Neural cell (in vitro differentiated cells): ENCODE data around the gene SPARCL1. TPM values are rescaled to one million over a fixed set of nuclear protein-coding genes. Genes with fewer than 3 reads are reported as not detected.

ENCODE experiments used
- H2AFZ ChIP-seq: fragments of 200-600, 300-800 bp; sonication (generic), shearing (Covaris generic); 2 replicates; pipeline ENCODE4 v1.6.0; 2014; ENCODE audit warnings: low read depth, mild to moderate bottlenecking, antibody characterized with exemption, low read length, moderate library complexity
- H3F3A ChIP-seq: fragments of 200-600 bp; shearing (Covaris generic); 2 replicates; pipeline ENCODE4 v1.6.1; 2016; ENCODE audit warnings: mild to moderate bottlenecking, moderate library complexity, mixed read lengths, antibody characterized with exemption, low read length; ENCODE audit not compliant: insufficient read depth, poor library complexity, severe bottlenecking
- H3K27ac ChIP-seq: fragments of 200-600, 300-800 bp; sonication (generic), shearing (Covaris generic); 2 replicates; pipeline ENCODE4 v1.5.1; 2014; ENCODE audit warnings: mild to moderate bottlenecking, low read length, moderate library complexity
- H3K27me3 ChIP-seq: fragments of 300-800, 200-600 bp; sonication (generic), shearing (Covaris generic); 2 replicates; pipeline ENCODE4 v1.6.0; 2014; ENCODE audit warnings: mild to moderate bottlenecking, low read depth, low read length, moderate library complexity; ENCODE audit not compliant: insufficient read depth
- H3K36me3 ChIP-seq: fragments of 300-800, 200-600 bp; sonication (generic), shearing (Covaris generic); 2 replicates; pipeline ENCODE4 v1.5.1; 2014; ENCODE audit warnings: mild to moderate bottlenecking, antibody characterized with exemption, low read length, moderate library complexity; ENCODE audit not compliant: insufficient read depth
- H3K4me2 ChIP-seq: fragments of 300-800, 200-600 bp; sonication (generic), shearing (Covaris generic); 2 replicates; pipeline ENCODE4 v1.6.0; 2014; ENCODE audit warnings: mild to moderate bottlenecking, low read length
- H3K4me3 ChIP-seq: fragments of 300-800, 200-600 bp; sonication (generic), shearing (Covaris generic); 2 replicates; pipeline ENCODE4 v1.5.1; 2014; ENCODE audit warnings: mild to moderate bottlenecking, low read length, moderate library complexity
- H3K79me2 ChIP-seq: fragments of 200-600 bp; shearing (Covaris generic); replicated peaks from 2 replicates; pipeline ENCODE4 v1.6.0; 2014; ENCODE audit warnings: mild to moderate bottlenecking, low read length, moderate library complexity; ENCODE audit not compliant: insufficient read depth
- H3K9ac ChIP-seq: fragments of 300-800, 200-600 bp; sonication (generic), shearing (Covaris generic); 2 replicates; pipeline ENCODE4 v1.6.1; 2016; ENCODE audit warnings: mild to moderate bottlenecking, low read length, mixed read lengths
- H3K9me2 ChIP-seq: fragments of 200-600 bp; shearing (Covaris generic); 2 replicates; pipeline ENCODE4 v1.6.1; 2016; ENCODE audit warnings: mild to moderate bottlenecking, low read length, mixed read lengths; ENCODE audit not compliant: insufficient read depth
- H3K9me3 ChIP-seq: fragments of 200-600, 300-800 bp; sonication (generic), shearing (Covaris generic); 2 replicates; pipeline ENCODE4 v1.6.1; 2016; ENCODE audit warnings: mild to moderate bottlenecking, mixed run types, low read length, moderate library complexity, mixed read lengths
- H4K20me1 ChIP-seq: fragments of 200-600 bp; shearing (Covaris generic); 2 replicates; pipeline ENCODE4 v1.6.1; 2016; ENCODE audit warnings: mild to moderate bottlenecking, mixed run types; ENCODE audit not compliant: insufficient read depth
- EP300 ChIP-seq: fragments of 450-650 bp; conservative IDR thresholded peaks from 2 replicates; pipeline ENCODE4 v1.6.1; 2014; ENCODE audit warnings: antibody characterized with exemption, mild to moderate bottlenecking, moderate library complexity; ENCODE audit not compliant: poor library complexity, severe bottlenecking
- EZH2 ChIP-seq: fragments of 200-600, 300-800 bp; shearing (Covaris generic), sonication (generic); IDR thresholded peaks from 2 replicates; pipeline ENCODE4 v1.6.1; 2014; ENCODE audit warnings: antibody characterized with exemption, low read length, borderline replicate concordance, mild to moderate bottlenecking; ENCODE audit not compliant: insufficient read depth, poor library complexity, severe bottlenecking
- MXI1 ChIP-seq: fragments of 450-650 bp; conservative IDR thresholded peaks from 2 replicates; pipeline ENCODE4 v1.6.1; 2014; ENCODE audit warnings: antibody characterized with exemption, mild to moderate bottlenecking; ENCODE audit not compliant: poor library complexity, severe bottlenecking
- POLR2AphosphoS5 ChIP-seq: IDR thresholded peaks from 2 replicates; pipeline ENCODE4 v1.6.1; 2012
- RAD21 ChIP-seq: fragments of 450-650 bp; conservative IDR thresholded peaks from 2 replicates; pipeline ENCODE4 v1.6.1; 2014; ENCODE audit warnings: antibody characterized with exemption, mild to moderate bottlenecking, moderate library complexity
- SMC3 ChIP-seq: fragments of 450-650 bp; conservative IDR thresholded peaks from 2 replicates; pipeline ENCODE4 v1.6.1; 2014; ENCODE audit warnings: antibody characterized with exemption, mild to moderate bottlenecking, moderate library complexity; ENCODE audit not compliant: poor library complexity
- TAF1 ChIP-seq: IDR thresholded peaks from 2 replicates; pipeline ENCODE4 v1.6.1; 2012; ENCODE audit warnings: low read depth
- polyA plus RNA-seq: library from polyadenylated mRNA; depleted of rRNA; stranded (reverse); fragments of >200 nt; gene quantifications from 2 replicates; pipeline ENCODE4 v1.2.3, GENCODE V29; 2014
- TF ChIP-seq, protein P1 (sequence below): IDR thresholded peaks from 2 replicates; pipeline ENCODE4 v1.6.1; 2012; ENCODE audit warnings: borderline replicate concordance
- TF ChIP-seq, protein P2 (sequence below): fragments of 450-650 bp; IDR thresholded peaks from 2 replicates; pipeline ENCODE4 v1.5.1; 2014; ENCODE audit warnings: antibody characterized with exemption, mild to moderate bottlenecking, moderate library complexity; ENCODE audit not compliant: poor library complexity, severe bottlenecking

Gene SPARCL1
- polyA plus RNA-seq, 1 donor from 2014 or later = 0.89 TPM

- H3F3A ChIP-seq = no peaks in the 10 kb centered on the region
- H3K27ac ChIP-seq = no peak overlapping the region
- H3K4me2 ChIP-seq = no peak overlapping the region
- no peak overlapping the region for H3K4me3 ChIP-seq
- H3K9ac ChIP-seq = no peak overlapping the region
- TF ChIP-seq RAD21 (no peak), POLR2AphosphoS5 (no peak), TAF1 (no peak), MXI1 (no peak), EP300 (no peak), SMC3 (no peak)
- TF ChIP-seq, protein P1, sequence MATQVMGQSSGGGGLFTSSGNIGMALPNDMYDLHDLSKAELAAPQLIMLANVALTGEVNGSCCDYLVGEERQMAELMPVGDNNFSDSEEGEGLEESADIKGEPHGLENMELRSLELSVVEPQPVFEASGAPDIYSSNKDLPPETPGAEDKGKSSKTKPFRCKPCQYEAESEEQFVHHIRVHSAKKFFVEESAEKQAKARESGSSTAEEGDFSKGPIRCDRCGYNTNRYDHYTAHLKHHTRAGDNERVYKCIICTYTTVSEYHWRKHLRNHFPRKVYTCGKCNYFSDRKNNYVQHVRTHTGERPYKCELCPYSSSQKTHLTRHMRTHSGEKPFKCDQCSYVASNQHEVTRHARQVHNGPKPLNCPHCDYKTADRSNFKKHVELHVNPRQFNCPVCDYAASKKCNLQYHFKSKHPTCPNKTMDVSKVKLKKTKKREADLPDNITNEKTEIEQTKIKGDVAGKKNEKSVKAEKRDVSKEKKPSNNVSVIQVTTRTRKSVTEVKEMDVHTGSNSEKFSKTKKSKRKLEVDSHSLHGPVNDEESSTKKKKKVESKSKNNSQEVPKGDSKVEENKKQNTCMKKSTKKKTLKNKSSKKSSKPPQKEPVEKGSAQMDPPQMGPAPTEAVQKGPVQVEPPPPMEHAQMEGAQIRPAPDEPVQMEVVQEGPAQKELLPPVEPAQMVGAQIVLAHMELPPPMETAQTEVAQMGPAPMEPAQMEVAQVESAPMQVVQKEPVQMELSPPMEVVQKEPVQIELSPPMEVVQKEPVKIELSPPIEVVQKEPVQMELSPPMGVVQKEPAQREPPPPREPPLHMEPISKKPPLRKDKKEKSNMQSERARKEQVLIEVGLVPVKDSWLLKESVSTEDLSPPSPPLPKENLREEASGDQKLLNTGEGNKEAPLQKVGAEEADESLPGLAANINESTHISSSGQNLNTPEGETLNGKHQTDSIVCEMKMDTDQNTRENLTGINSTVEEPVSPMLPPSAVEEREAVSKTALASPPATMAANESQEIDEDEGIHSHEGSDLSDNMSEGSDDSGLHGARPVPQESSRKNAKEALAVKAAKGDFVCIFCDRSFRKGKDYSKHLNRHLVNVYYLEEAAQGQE = no peak
- TF ChIP-seq, protein P2, sequence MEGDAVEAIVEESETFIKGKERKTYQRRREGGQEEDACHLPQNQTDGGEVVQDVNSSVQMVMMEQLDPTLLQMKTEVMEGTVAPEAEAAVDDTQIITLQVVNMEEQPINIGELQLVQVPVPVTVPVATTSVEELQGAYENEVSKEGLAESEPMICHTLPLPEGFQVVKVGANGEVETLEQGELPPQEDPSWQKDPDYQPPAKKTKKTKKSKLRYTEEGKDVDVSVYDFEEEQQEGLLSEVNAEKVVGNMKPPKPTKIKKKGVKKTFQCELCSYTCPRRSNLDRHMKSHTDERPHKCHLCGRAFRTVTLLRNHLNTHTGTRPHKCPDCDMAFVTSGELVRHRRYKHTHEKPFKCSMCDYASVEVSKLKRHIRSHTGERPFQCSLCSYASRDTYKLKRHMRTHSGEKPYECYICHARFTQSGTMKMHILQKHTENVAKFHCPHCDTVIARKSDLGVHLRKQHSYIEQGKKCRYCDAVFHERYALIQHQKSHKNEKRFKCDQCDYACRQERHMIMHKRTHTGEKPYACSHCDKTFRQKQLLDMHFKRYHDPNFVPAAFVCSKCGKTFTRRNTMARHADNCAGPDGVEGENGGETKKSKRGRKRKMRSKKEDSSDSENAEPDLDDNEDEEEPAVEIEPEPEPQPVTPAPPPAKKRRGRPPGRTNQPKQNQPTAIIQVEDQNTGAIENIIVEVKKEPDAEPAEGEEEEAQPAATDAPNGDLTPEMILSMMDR = no peak
- H2AFZ ChIP-seq = no peak overlapping the region
- no peaks in the 10 kb centered on the region for H3K27me3 ChIP-seq
- no peaks in the 10 kb centered on the region for H4K20me1 ChIP-seq
- H3K79me2 ChIP-seq = no peaks in the 10 kb centered on the region
- H3K9me3 ChIP-seq = no peaks in the 10 kb centered on the region
- no peaks in the 10 kb centered on the region for H3K36me3 ChIP-seq
- no peaks in the 10 kb centered on the region for H3K9me2 ChIP-seq
Observed at GRCh38 chr4:87557348-87557747, 28.2 kb upstream of the SPARCL1 start.

DNA sequence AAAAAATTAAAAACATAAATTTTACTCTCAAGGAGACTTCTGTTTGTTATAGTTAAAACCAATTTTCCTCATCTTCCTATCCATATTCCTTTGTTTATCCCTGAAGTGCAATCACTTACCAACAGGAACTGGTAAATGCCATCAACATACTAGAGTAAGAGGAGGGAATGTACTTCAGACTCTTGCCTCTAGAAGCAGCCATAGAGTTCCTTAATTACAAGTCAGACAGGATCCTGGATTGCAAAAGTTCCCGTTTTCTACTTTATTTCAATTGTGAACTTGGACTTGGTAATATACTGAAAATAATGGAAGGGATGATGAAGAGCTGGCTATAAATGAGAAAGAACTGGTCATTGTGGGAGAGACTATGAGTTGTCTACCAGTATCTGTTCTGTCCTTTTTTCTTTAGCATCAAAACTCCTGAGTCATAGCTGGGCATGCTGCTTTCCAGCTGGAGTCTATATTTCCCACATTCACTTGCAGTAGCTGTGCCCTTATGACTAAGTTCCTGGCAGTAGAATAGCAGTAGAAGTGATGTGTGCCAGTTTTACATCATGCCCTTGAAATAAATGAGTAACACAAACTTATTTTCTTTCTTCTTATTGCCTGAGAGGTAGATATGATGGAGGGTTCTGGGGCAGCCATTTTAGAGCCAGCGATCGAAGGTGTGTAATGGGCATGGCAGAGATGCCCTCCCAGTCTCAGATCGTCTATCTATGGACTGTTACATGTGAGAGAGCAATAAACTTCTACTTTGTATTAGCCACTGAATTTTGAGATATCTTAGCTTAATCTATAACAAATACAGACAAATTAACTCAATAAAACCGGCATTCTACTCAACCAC lies 26.8 kb upstream of the SPARCL1 start:
- no peak overlapping the region for H2AFZ ChIP-seq
- no peaks in the 10 kb centered on the region for H3K36me3 ChIP-seq
- no peak overlapping the region for H3K9ac ChIP-seq
- no peaks in the 10 kb centered on the region for H4K20me1 ChIP-seq
- no peaks in the 10 kb centered on the region for H3F3A ChIP-seq
- H3K4me3 ChIP-seq = no peak overlapping the region
- H3K27me3 ChIP-seq = no peaks in the 10 kb centered on the region
- H3K9me3 ChIP-seq = no peaks in the 10 kb centered on the region
- no peak overlapping the region for H3K27ac ChIP-seq
- no peaks in the 10 kb centered on the region for H3K9me2 ChIP-seq
- no peak overlapping the region for H3K4me2 ChIP-seq
- no peaks in the 10 kb centered on the region for H3K79me2 ChIP-seq
- TF ChIP-seq, protein P2 = no peak
- TF ChIP-seq MXI1 (no peak), SMC3 (no peak), TAF1 (no peak), RAD21 (no peak), EZH2 (no peak)
- TF ChIP-seq, protein P1 = no peak
